Endothelial cell of umbilical vein (primary cell): Measurements from ENCODE around the gene RBMS1. TPM values are rescaled to one million over a fixed set of nuclear protein-coding genes. Genes with fewer than 3 reads are reported as not detected.

Source experiments
- BruUV-seq: library from RNA; stranded (reverse); fragments of 400-500 nt; replicated peaks from 2 replicates; lab custom pipeline; 2021; lab: Mats Ljungman, UMichigan
- CTCF ChIA-PET: fragments of 300-600, 350-600 bp; sonication (Branson Sonifier 250); formaldehyde crosslinking; loops from one replicate; lab custom pipeline; 2021; ENCODE audit warnings: antibody characterized with exemption, inconsistent platforms; lab: Charles Lee
- POLR2A ChIA-PET: fragments of 300-600, 350-600 bp; sonication (Branson Sonifier 250); formaldehyde crosslinking; loops from one replicate; lab custom pipeline; 2021; ENCODE audit warnings: antibody characterized with exemption, inconsistent platforms; lab: Charles Lee
- DNase-seq: peaks from one replicate; pipeline ENCODE4 v3.0.0-alpha.2; 2011; ENCODE audit warnings: low read depth, low spot score
- FAIRE-seq: peaks from 2 replicates; lab custom pipeline; 2011; peaks lifted over from hg19 to GRCh38; lab: Jason Lieb, UNC
- H2AFZ ChIP-seq: 2 replicates; pipeline ENCODE4 v1.6.0; 2012; ENCODE audit warnings: low read depth, low read length, control low read depth, inconsistent platforms
- H3K27ac ChIP-seq: 2 replicates; pipeline ENCODE4 v1.5.1; 2011; ENCODE audit warnings: low read depth, mild to moderate bottlenecking, control low read depth, low read length, moderate library complexity; ENCODE audit not compliant: insufficient read depth
- H3K27me3 ChIP-seq, 2 experiments: 2 replicates each; pipeline versions ENCODE4 v1.6.0 to v1.6.1; 2011; ENCODE audit warnings: low read length in 2 of 2, mixed read lengths in 1 of 2; ENCODE audit not compliant: control insufficient read depth in 2 of 2, insufficient read depth in 2 of 2
- H3K36me3 ChIP-seq, 2 experiments: 2 replicates in 1 of 2; 3 replicates in 1 of 2; pipeline ENCODE4 v1.5.1; 2011; ENCODE audit warnings: low read length in 2 of 2, mild to moderate bottlenecking in 1 of 2, moderate library complexity in 1 of 2; ENCODE audit not compliant: control insufficient read depth in 2 of 2, insufficient read depth in 2 of 2; ENCODE audit errors: extremely low read depth in 1 of 2
- H3K4me1 ChIP-seq: 3 replicates; pipeline ENCODE4 v1.5.1; 2011; ENCODE audit warnings: mild to moderate bottlenecking, low read length; ENCODE audit not compliant: control insufficient read depth, insufficient read depth; ENCODE audit errors: extremely low read depth
- H3K4me2 ChIP-seq: 2 replicates; pipeline ENCODE4 v1.6.1; 2011; ENCODE audit warnings: low read length, control low read depth, mixed read lengths; ENCODE audit not compliant: insufficient read depth
- H3K4me3 ChIP-seq, 3 experiments: fragments of 200-600 bp in 1 of 3; sonication (generic), shearing (Covaris generic) in 1 of 3; replicated peaks in 1 of 3; 2 replicates each; pipeline ENCODE4 v1.5.1; 2011 to 2016; ENCODE audit warnings: control low read depth in 3 of 3, low read length in 3 of 3, mild to moderate bottlenecking in 2 of 3, inconsistent platforms in 1 of 3, low read depth in 1 of 3, moderate library complexity in 1 of 3; ENCODE audit not compliant: insufficient read depth in 1 of 3
- H3K79me2 ChIP-seq: 2 replicates; pipeline ENCODE4 v1.6.0; 2012; ENCODE audit warnings: low read length, inconsistent platforms; ENCODE audit not compliant: control insufficient read depth, insufficient read depth
- H3K9ac ChIP-seq: replicated peaks from 2 replicates; pipeline ENCODE3; 2011; ENCODE audit warnings: low read length, control low read depth; ENCODE audit not compliant: insufficient read depth; ENCODE audit errors: extremely low read depth
- H3K9me1 ChIP-seq: replicated peaks from 3 replicates; pipeline ENCODE4 v1.6.0; 2011; ENCODE audit warnings: mild to moderate bottlenecking, low read length; ENCODE audit not compliant: control insufficient read depth, insufficient read depth; ENCODE audit errors: extremely low read depth
- H3K9me3 ChIP-seq: replicated peaks from 2 replicates; pipeline ENCODE4 v1.5.1; 2012; ENCODE audit warnings: low read length, inconsistent platforms; ENCODE audit not compliant: control insufficient read depth, insufficient read depth
- H4K20me1 ChIP-seq: replicated peaks from 2 replicates; pipeline ENCODE3; 2011; ENCODE audit warnings: mild to moderate bottlenecking, low read length; ENCODE audit not compliant: control insufficient read depth, insufficient read depth; ENCODE audit errors: extremely low read depth
- CTCF ChIP-seq, 2 donors: IDR thresholded peaks; 1 replicate in 1 of 2; 2 replicates in 1 of 2; pipeline ENCODE4 v1.5.1; 2011; ENCODE audit warnings: low read length in 2 of 2, mild to moderate bottlenecking in 2 of 2, moderate library complexity in 2 of 2, control low read depth in 1 of 2, inconsistent platforms in 1 of 2, low read depth in 1 of 2; ENCODE audit not compliant: insufficient read depth in 1 of 2; ENCODE audit errors: extremely low read depth in 1 of 2
- EZH2 ChIP-seq: IDR thresholded peaks from 2 replicates; pipeline ENCODE4 v1.6.1; 2012; ENCODE audit warnings: borderline replicate concordance, low read depth, mild to moderate bottlenecking, moderate library complexity, low read length, inconsistent platforms; ENCODE audit not compliant: severe bottlenecking
- FOS ChIP-seq: IDR thresholded peaks from 2 replicates; pipeline ENCODE4 v1.6.1; 2011; ENCODE audit warnings: mild to moderate bottlenecking, low read length, moderate library complexity, borderline replicate concordance; ENCODE audit not compliant: insufficient read depth
- GATA2 ChIP-seq: IDR thresholded peaks from 2 replicates; pipeline ENCODE4 v1.7.0; 2011; ENCODE audit warnings: low read depth, mild to moderate bottlenecking, moderate library complexity, mixed read lengths, low read length; ENCODE audit not compliant: insufficient read length, insufficient read depth
- JUN ChIP-seq: IDR thresholded peaks from 2 replicates; pipeline ENCODE4 v1.6.1; 2011; ENCODE audit warnings: borderline replicate concordance, low read depth; ENCODE audit not compliant: insufficient read length, insufficient read depth
- MAX ChIP-seq: IDR thresholded peaks from 2 replicates; pipeline ENCODE4 v1.6.1; 2011; ENCODE audit not compliant: insufficient read depth, insufficient read length
- POLR2AphosphoS5 ChIP-seq: IDR thresholded peaks from 2 replicates; pipeline ENCODE4 v1.6.1; 2012; ENCODE audit warnings: low read depth, mild to moderate bottlenecking, control low read depth, low read length, moderate library complexity; ENCODE audit not compliant: insufficient read depth
- dilution Hi-C: fragments of 300-500 bp; cut with MboI; formaldehyde crosslinking; loops from one replicate; pipeline ENCODE4 v1.15.0; 2019; ENCODE audit warnings: low sequenced_read_pairs; ENCODE audit not compliant: extremely low pct_ligation_motif_present
- intact Hi-C: fragments of 100-400 bp; cut with micrococcal nuclease; formaldehyde crosslinking; loops from one replicate; pipeline ENCODE4 v1.10.0; 2022
- polyA plus RNA-seq, 4 experiments: library from polyadenylated mRNA; depleted of rRNA in 3 of 4; stranded (reverse) in 3 of 4; unstranded in 1 of 4; fragments of >200 nt; gene quantifications; 2 replicates each; pipeline versions ENCODE4 v1.2.1 to v1.2.3, GENCODE V29; 2011 to 2012; ENCODE audit warnings: missing spikeins in 1 of 4
- total RNA-seq: library from RNA; stranded (reverse); gene quantifications from 2 replicates; pipeline ENCODE4 v1.2.3, GENCODE V29; 2021

The RBMS1 gene
- total and polyA plus RNA-seq, 2 donors (not counting 3 experiments of a cell fraction or from before 2014, with no cell fraction given) = 60.0 to 93.3 TPM

GRCh38 chr2:160506371-160507045 lies 12.9 kb upstream of the RBMS1 start:
- dilution Hi-C loops = no loop called here
- no peak for FAIRE-seq

GRCh38 chr2:160505256-160505655 lies 11.6 kb upstream of the RBMS1 start:
- dilution Hi-C loops (no loop called here), intact Hi-C loops (no loop called here)
- no peak overlapping the region for H3K9ac ChIP-seq
- no peaks in the 10 kb centered on the region for H3K27me3 ChIP-seq
- H3K9me1 ChIP-seq = no peaks in the 10 kb centered on the region
- BruUV-seq = no TSS peak
- no peaks in the 10 kb centered on the region for H3K9me3 ChIP-seq
- no peak overlapping the region for H3K27ac ChIP-seq
- FAIRE-seq (no peak), DNase-seq (no peak)
- ChIA-PET POLR2A (no interaction called here), CTCF (no interaction called here)
- H3K4me3 ChIP-seq = no peak overlapping the region
- no peaks in the 10 kb centered on the region for H3K36me3 ChIP-seq
- H3K79me2 ChIP-seq = no peaks in the 10 kb centered on the region
- no peaks in the 10 kb centered on the region for H4K20me1 ChIP-seq
- TF ChIP-seq EZH2 = no peak
- no peak for TF ChIP-seq MAX
- TF ChIP-seq JUN = no peak
- TF ChIP-seq POLR2AphosphoS5 = no peak
- no peak for TF ChIP-seq FOS
- TF ChIP-seq CTCF (IDR thresholded peaks at IDR 0.05; ENCODE audit: extremely low read depth in 1 of 2, insufficient read depth in 1 of 2, low read depth in 1 of 2, low read length in 2 of 2) = no peak
- no peaks in the 10 kb centered on the region for H3K4me1 ChIP-seq
- H3K4me2 ChIP-seq = no peak overlapping the region
- peak overlapping the region; percentile 79 for H2AFZ ChIP-seq

More at GRCh38 chr2:160506371-160507045, 12.9 kb upstream of the RBMS1 start:
- Histone ChIP-seq H3K27me3 (no peaks in the 10 kb centered on the region), H3K9me1 (no peaks in the 10 kb centered on the region), H3K4me3 (no peak overlapping the region), H3K4me1 (no peaks in the 10 kb centered on the region), H3K9ac (no peak overlapping the region), H3K79me2 (no peaks in the 10 kb centered on the region), H3K9me3 (no peaks in the 10 kb centered on the region), H3K27ac (no peak overlapping the region), H4K20me1 (no peaks in the 10 kb centered on the region), H2AFZ (no peak overlapping the region), H3K36me3 (no peaks in the 10 kb centered on the region), H3K4me2 (no peak overlapping the region)
- ChIA-PET CTCF (no interaction called here), POLR2A (no interaction called here)
- intact Hi-C loops = no loop called here
- DNase-seq = no peak
- no peak for TF ChIP-seq GATA2
- no TSS peak for BruUV-seq
